ENCODE data around the gene TNF. TPM values are rescaled to one million over a fixed set of nuclear protein-coding genes. Genes with fewer than 3 reads are reported as not detected.

TNF gene
- total RNA-seq, 2 donors from 2014 or later = 0.23 TPM; not detected in 1

DNA sequence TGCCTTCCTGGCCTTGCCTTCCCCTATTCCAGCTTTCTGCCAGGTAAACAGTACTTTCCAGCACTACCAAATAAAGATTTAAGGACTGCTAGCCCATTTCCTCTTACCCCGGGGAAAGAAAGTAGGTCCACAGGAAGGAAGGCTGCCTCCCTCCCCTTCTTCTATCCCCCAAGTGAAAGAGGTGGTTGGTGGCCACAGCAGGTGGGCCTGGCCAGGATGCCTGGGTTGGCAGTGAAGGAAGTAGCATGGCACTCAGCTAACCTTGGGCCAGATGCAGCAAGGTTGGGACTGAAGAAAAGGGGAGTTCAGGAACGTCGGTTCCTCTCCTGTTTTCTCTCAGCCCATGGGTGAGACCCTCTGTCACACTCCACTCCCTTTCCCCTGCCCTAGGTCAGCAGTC, 19.1 kb upstream of the TNF start:
- peaks cover 5 to 9% of the 10 kb centered on the region in 2 donors for H3K36me3 ChIP-seq

DNA sequence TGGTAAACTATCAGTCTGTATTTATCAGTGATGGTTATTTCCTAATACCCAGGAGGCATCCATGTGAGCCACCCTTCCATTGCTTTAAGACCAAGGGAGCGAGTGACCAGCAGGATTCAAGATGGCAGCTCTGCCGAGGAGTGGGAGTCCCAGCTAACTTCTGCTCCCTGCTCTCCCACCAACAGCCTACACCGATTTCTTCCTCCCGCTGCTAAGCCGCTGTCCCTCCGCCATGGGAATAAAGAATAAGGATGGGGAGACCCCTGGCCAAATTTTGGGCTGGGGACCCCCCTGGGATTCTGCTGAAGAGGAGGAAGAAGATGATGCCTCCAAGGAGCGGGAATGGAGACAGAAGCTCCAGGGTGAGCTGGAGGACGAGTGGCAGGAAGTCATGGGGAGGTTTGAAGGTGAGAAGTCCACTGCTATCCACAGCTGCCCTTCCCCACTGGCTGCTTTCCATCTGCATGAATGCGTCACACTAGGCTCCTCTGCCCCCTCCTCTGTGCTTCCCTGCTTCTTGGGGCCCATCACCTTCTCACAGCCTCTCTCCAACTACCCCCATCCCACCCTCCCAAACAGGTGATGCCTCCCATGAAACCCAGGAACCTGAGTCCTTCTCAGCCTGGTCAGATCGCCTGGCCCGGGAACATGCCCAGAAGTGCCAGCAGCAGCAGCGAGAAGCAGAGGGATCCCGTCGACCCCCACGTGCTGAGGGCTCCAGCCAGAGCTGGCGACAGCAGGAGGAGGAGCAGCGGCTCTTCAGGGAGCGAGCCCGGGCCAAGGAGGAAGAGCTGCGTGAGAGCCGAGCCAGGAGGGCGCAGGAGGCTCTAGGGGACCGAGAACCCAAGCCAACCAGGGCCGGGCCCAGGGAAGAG, 17.7 kb upstream of the TNF start:
- 77% methylated on average over 24 of the region's 24 CpGs for WGBS
- no peaks in the 10 kb centered on the region for H3K4me1 ChIP-seq (replicated peaks)
- H3K4me3 ChIP-seq = no peak overlapping the region
- intact Hi-C loops (cut with DNase I) = no loop called here
- peaks cover 5 to 9% of the 10 kb centered on the region in 2 donors for H3K36me3 ChIP-seq
- no peak for DNase-seq (ENCODE audit: low spot score)
- no peaks in the 10 kb centered on the region for H3K27me3 ChIP-seq (replicated peaks; ENCODE audit: insufficient read depth)
- no peak overlapping the region for H3K27ac ChIP-seq
- TF ChIP-seq, protein P1, sequence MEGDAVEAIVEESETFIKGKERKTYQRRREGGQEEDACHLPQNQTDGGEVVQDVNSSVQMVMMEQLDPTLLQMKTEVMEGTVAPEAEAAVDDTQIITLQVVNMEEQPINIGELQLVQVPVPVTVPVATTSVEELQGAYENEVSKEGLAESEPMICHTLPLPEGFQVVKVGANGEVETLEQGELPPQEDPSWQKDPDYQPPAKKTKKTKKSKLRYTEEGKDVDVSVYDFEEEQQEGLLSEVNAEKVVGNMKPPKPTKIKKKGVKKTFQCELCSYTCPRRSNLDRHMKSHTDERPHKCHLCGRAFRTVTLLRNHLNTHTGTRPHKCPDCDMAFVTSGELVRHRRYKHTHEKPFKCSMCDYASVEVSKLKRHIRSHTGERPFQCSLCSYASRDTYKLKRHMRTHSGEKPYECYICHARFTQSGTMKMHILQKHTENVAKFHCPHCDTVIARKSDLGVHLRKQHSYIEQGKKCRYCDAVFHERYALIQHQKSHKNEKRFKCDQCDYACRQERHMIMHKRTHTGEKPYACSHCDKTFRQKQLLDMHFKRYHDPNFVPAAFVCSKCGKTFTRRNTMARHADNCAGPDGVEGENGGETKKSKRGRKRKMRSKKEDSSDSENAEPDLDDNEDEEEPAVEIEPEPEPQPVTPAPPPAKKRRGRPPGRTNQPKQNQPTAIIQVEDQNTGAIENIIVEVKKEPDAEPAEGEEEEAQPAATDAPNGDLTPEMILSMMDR (IDR thresholded peaks at IDR 0.05) = no peak
- no peak for TF ChIP-seq POLR2AphosphoS5 (IDR thresholded peaks at IDR 0.05)
- TF ChIP-seq POLR2A (IDR thresholded peaks at IDR 0.05) = no peak
- H3K9me3 ChIP-seq = no peaks in the 10 kb centered on the region

More for the DNA sequence above, 19.1 kb upstream of the TNF start:
- DNase-seq (ENCODE audit: low spot score) = no peak
- TF ChIP-seq POLR2A (IDR thresholded peaks at IDR 0.05) = no peak
- no peak for TF ChIP-seq POLR2AphosphoS5 (IDR thresholded peaks at IDR 0.05)
- TF ChIP-seq, protein P1 (IDR thresholded peaks at IDR 0.05) = no peak
- Histone ChIP-seq H3K9me3 (no peaks in the 10 kb centered on the region), H3K27me3 (replicated peaks; ENCODE audit: insufficient read depth) (no peaks in the 10 kb centered on the region), H3K4me3 (no peak overlapping the region), H3K27ac (no peak overlapping the region), H3K4me1 (replicated peaks) (no peaks in the 10 kb centered on the region)
- 68% methylated on average over 3 of the region's 3 CpGs for WGBS
- intact Hi-C loops (cut with DNase I) = no loop called here

DNA sequence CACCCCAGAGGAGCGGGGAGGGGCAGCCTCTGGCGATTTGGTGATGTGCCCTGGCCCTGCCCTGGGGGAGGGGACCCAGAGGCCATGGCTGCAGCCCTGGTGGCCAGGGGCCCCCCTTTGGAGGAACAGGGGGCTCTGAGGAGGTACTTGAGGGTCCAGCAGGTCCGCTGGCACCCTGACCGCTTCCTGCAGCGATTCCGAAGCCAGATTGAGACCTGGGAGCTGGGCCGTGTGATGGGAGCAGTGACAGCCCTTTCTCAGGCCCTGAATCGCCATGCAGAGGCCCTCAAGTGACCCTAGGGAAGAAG, 17.1 kb upstream of the TNF start:
- no peak for DNase-seq (ENCODE audit: low spot score)
- Histone ChIP-seq H3K4me1 (replicated peaks) (no peaks in the 10 kb centered on the region), H3K27ac (no peak overlapping the region), H3K4me3 (no peak overlapping the region), H3K9me3 (no peaks in the 10 kb centered on the region), H3K27me3 (replicated peaks; ENCODE audit: insufficient read depth) (no peaks in the 10 kb centered on the region), H3K36me3 (peaks cover 5 to 9% of the 10 kb centered on the region in 2 donors)
- TF ChIP-seq POLR2AphosphoS5 (IDR thresholded peaks at IDR 0.05) (no peak), POLR2A (IDR thresholded peaks at IDR 0.05) (no peak)
- TF ChIP-seq, protein P1 (IDR thresholded peaks at IDR 0.05) = no peak
- intact Hi-C loops (cut with DNase I) = no loop called here
- 90% methylated on average over 8 of the region's 8 CpGs for WGBS

DNA sequence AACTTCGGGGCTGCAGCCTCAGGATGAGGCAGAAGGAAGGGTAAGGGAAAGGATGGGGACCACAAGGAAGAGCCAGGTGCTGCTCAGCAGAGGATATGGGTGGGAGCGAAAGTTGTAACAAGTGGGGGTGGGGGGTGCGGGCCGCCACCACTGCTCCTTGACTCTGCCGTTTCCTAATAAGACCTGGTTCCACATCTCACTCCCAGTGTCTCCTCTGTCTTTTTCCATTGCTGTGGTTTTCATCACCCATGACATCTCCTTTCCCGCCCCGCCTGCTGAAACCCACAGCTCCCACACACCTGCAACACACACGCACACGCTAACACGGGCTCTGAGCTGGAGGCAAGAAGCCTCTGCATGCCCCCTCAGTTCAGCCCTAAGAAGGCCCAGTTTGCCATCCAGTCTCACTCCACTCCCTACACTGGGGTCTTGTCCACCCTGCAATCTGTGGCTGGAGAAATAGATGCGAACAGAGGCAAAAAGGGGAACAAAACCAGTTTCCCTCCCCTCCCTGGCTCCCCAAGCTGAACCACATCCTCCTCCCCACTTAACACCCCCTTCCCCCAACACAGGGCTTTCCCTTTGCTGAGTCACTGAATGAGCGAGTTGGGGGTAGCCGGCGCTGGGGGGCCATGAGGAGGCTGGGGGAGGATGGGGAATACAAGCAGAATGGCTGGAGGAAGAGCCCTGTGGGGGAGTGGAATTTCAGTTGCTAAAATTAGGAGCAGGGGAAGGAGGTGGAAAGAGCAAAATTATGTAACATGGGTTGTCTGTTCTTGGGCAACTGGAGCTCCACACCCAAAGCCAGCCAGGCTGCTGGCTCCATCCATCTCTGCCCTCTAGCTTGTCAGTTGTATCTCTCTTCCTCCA, 16.5 kb upstream of the TNF start:
- Histone ChIP-seq H3K27me3 (replicated peaks; ENCODE audit: insufficient read depth) (no peaks in the 10 kb centered on the region), H3K4me1 (replicated peaks) (no peaks in the 10 kb centered on the region), H3K36me3 (peaks cover 5 to 9% of the 10 kb centered on the region in 2 donors), H3K4me3 (no peak overlapping the region), H3K27ac (no peak overlapping the region), H3K9me3 (no peaks in the 10 kb centered on the region)
- intact Hi-C loops (cut with DNase I) = no loop called here
- TF ChIP-seq POLR2AphosphoS5 (IDR thresholded peaks at IDR 0.05) (no peak), POLR2A (IDR thresholded peaks at IDR 0.05) (no peak)
- TF ChIP-seq, protein P1 (IDR thresholded peaks at IDR 0.05) = no peak
- 77% methylated on average over 14 of the region's 14 CpGs for WGBS
- DNase-seq (ENCODE audit: low spot score) = no peak

Data from prostate gland (tissue), 2 donors.